Measurements from ENCODE around the gene SLC7A10.

- TF ChIP-seq CTCF (IDR thresholded peaks at IDR 0.05) (no peak), POLR2A (IDR thresholded peaks at IDR 0.05) (no peak)
Measured at GRCh38 chr19:33207040-33207620, 18.5 kb downstream of the SLC7A10 start.
